Ammon's horn (tissue), 1 donor: ENCODE results near the gene MYLIP.
A peak's percentile ranks its signal among the peaks of the same experiment; 100 is the strongest.

ENCODE experiments used
- DNase-seq: peaks from one replicate; pipeline ENCODE4 v3.0.0-alpha.2; 2016; ENCODE audit warnings: low spot score

MYLIP gene

GRCh38 chr6:16108419-16108818 lies 20.5 kb upstream of the MYLIP start:
- no peak for DNase-seq

DNA sequence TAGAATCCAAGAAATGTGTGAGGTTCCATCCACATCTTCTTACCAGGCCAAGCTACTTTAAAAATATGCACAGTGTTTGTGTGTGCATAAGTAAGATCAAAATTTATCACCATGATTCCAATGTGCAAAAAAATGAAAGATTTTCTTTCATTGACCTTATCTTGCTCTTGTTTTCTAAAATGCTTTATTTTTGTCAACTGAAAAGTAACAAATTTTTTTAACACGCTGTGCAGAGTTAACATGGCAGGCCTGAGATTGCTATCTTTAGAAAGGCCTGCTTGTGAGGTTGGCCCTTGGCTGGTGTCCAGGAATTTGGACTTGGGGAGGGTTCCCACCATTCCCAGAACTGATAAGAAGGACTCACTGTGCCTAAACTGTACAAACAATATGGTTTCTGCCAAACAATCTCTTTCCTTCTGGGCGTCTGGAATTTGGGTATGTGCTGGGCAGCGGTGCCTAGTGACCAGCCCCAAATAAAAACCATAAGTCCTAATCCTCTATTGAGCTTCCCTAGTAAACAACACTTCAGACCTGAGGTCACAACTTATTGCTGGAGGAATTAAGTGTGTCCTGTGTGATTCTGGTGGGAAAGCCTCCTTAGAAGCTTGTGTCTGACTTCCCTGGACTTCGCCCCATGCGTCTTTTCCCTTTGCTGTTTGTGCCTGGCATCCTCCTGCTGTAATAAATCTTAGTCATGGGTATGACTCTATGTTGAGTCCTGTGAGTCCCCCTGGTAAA lies 19.8 kb upstream of the MYLIP start:
- DNase-seq: no peak

DNA sequence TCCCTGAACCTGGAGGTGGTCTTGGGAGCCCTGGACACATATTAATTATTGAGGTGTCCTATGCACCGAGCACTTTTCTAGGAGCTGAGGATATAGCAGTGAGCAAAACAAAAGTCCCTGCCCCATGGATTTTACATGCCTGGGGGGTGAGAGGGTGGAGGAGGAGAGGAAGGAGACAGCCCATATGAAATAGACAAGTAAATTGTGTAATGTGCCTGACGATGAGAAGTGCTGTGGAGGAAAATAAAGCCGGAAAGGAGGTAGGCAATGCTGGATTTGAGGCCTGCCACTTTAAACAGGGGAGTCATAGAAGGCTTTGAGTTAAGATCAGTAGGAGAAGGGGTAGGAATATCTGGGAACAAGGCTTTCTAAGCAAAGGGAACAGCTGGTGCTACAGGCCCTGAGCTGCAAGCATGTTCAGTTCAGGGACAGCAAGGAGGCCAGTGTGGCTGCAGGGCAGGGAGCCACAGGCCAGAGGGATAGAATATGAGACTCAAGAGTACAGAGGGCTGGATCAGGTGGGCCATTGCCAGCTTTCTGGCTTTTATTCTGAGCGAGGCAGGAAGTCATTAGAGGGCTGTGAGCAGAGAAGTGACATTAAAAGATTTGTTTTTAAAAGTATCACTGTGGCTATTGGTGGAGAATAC lies 19.1 kb upstream of the MYLIP start:
- DNase-seq: no peak

GRCh38 chr6:16118825-16119224 lies 10.1 kb upstream of the MYLIP start:
- DNase-seq: no peak

DNA sequence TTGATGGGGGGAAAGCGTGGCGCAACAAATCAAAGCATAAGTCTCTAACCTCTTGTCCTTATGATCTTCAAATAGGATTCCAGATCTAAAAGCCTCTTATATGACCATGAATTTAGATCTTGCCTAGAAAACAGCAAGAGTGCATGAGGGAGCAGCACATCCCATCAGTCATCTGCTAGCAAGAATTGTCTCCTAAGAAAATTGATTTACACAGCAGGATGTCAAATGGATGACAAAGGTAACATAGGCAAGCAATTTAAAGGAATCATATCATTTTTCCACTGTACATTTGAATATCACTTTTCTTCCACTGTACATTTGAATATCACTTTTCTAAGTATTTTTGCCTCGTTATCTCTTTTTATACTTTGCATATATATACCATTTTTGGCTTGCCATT lies 7.5 kb upstream of the MYLIP start:
- DNase-seq: no peak

DNA sequence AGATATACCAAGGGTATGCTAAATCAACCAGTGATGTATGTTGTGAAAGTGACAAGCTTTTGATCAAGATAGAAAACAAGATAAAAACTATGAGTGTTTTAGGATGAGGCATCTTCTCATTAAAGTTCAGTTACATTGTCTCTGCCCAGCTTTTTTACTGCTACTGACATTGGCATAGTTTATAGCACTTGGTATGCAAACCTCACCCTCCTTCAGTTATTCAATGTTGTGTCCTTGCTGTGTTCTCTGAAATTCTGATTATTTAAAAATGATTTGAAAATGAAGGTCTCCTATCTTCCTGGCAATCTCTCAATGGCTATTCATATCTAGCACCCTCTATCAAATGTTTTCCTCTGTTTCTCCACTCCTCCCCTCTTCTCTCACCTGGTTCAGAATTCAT lies 6.7 kb upstream of the MYLIP start:
- no peak for DNase-seq

DNA sequence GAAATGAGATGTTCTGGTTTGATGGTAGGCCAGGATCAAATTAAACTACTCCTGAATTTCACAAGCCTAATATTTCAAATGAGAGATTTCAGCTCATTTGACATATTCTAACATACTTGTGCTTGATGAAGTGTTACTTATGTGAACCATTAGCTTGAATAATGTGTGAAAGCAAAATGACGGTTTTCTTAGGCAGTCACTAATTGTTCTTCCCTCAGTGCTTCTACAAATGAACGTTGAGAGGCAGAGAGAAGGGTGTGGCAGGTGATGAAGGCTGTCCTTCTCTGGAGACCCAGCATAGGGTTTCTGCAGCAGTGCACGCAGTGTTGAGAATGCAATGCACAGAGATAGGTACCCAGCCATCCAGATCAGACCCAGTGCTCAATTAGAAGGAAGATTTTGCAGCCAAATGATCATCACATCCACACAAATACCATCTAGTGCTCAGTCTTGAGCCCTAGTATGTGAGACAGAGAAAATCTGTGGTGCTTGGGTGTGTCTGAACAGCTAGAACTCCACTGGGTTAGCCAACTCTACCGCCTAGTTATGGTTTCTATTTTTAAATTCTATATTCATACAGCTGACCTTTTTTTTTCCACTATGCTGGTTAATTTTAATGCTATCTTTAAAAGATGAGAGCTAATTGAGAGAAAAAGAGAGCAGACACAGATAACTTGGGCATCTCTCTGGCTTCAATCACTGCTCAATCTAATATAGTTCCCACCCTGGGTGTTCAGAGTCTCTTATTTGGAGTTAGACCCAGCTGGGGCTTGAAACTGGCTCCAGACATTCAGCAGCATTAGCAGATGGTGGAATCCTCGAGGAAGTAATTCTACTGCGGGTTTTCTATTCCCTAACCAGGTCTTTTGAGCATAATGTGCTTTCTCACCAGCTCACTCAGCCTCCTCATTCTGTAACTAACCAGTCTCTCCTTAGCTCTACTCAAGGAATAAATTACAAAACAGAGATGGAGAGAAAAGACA lies 4.4 kb upstream of the MYLIP start:
- DNase-seq: no peak

- no peak for DNase-seq
Measured at GRCh38 chr6:16126056-16126455, 2.8 kb upstream of the MYLIP start.

GRCh38 chr6:16126861-16127260 lies 2.0 kb upstream of the MYLIP start:
- DNase-seq: no peak

- DNase-seq: no peak
Measured at GRCh38 chr6:16127471-16127870, 1.4 kb upstream of the MYLIP start.

DNA sequence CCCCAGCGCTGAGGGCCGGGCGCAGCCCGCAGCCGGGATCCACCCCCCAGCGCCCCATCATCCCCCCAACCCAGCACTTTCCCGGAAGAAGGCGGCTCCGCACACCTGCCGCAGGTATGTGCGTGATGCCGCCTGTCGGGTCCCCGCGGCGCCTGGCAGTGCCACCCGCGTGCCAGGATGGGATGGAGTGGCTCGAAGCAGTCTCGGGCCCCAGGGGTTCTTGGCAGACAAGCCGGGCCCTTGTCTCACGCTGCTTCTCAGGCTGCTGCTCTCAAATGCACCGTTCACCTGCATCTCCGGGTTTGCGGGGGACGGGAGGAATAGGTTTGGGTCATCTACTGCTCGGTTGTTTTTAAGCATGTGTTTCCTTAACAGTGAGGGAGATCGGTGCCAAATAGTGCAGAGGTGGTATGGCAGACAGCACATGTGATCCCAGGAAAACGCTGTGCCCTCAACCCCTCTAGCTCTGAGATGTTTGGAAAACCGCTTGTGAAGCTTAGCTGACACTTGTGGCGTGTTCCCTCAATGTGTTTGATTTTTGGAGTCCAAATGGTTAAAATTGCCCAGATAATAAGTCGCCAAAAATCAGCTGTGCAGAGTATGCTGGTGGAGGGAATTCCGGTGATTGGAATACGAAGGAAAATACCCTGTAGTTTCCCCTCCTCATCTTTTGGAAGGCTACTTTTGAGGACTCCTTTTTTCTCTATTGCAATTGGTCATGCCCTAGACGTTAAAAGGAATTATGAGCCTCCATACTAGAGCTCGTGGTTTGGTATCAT lies 926 bp downstream of the MYLIP start:
- DNase-seq: peak; percentile 59

- no peak for DNase-seq
Measured at GRCh38 chr6:16130437-16130891, 1.6 kb downstream of the MYLIP start.

GRCh38 chr6:16130932-16131387 lies 2.1 kb downstream of the MYLIP start:
- DNase-seq: peak; percentile 75

- DNase-seq: peak; percentile 37
Measured at GRCh38 chr6:16132909-16133308, 4.0 kb downstream of the MYLIP start.

DNA sequence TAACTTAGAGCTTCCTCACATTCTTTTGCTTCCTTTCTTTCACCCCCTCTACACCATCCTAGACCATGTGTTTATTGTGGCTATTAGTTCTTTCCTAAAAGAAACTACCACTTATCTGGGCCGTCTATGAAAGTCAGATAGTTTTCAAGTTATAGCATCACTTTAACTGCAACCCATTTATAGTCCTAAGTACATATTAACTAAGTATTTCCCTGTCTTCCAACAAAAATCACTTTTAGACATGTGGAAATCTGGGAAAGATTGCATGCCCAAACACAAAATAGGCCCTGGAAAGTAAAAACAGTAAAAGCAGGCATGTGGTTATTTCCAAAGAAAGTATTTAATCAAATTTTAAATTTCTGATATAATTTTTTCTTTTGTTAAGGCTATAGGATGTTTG lies 5.5 kb downstream of the MYLIP start:
- DNase-seq: no peak

GRCh38 chr6:16135066-16135465 lies 6.2 kb downstream of the MYLIP start:
- no peak for DNase-seq

- DNase-seq: no peak
Measured at GRCh38 chr6:16136091-16136490, 7.2 kb downstream of the MYLIP start.

DNA sequence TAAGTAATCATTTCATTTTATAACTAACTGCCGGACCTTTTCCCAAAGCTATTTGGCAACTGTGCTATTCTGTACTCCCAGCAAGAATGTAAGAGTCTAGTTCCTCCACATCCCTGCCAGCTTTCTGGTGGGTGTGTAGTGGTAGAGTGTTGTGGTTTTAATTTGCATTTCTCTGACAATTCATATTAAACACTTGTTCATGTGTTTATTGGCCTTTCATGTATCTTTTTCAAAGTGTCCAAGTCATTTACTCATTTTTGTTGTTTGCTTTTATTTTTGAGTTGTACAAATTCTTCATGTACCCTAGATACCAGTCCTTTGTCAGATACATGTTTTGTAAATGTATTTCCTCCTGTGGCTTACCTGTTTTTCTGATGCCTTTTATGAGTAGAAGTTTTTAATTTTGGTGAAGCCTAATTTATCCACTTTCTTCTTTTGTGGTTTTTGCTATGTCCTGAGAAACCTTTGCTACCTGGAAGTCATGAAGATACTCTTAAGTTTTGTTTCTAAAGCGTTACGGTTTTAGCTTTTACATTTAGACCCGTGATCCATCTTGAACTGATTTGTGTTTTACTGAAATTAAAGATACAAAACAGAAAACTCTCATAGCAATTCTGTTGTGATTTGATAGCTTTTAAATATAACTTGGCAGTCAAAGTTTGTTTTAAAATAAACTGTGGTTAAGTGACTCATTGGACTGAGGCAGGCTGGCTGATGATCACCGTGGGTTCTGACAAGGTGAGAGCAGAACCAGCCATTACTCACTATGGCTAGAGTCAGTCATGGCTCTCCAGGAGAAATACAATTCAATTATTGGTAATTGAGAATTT lies 8.0 kb downstream of the MYLIP start:
- DNase-seq: no peak

- DNase-seq: no peak
Measured at GRCh38 chr6:16137451-16137801, 8.5 kb downstream of the MYLIP start.

GRCh38 chr6:16139556-16139955 lies 10.7 kb downstream of the MYLIP start:
- DNase-seq: no peak

- DNase-seq: no peak
Measured at GRCh38 chr6:16140607-16141006, 11.7 kb downstream of the MYLIP start.
